Measurements from ENCODE around the gene CDH4. TPM values are rescaled to one million over a fixed set of nuclear protein-coding genes. Genes with fewer than 3 reads are reported as not detected.

The CDH4 gene
- total and polyA plus RNA-seq, 7 donors, result under 0.01 to 0.06 TPM; not detected in 5

DNA sequence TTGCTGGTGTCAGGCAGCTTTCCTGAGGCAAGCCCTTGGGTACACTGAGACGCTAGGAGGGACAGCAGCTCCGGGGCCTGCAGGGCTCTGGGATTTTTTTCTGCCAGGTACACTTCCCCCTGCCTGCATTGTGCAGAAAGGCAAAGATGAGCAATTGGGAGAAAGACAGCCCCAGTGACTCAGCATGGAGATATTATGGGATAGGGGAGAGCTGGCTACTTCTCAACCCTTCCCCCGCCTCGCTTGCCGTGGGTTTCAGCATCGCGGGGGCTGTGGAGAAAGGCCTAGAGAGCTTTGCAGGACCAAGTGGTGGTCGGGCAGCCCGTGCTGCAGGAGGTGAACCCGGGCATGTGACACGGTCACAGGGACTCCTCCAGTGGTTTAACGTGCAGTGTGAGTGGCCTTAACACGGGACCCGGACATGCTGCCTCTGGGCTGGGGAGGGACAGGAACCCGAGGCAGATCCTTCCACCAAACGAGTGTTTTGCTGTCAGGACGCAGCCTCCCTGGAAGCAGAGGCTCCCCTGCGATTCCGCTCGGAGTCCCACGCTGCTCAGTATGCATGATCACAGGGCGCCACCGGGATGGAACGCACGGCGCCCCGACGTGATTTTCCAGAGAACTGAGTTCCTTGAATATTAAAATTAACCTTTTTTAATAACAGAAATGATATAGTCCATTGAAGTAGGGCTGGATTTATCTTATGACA, 139.9 kb downstream of the CDH4 start:
- no peak for DNase-seq
- H3K4me1 ChIP-seq, result peaks cover 0 to 3% (median 0%) of the 10 kb centered on the region in 4 donors
- peaks cover 0 to 53% (median 0%) of the 10 kb centered on the region in 3 donors for H3K27me3 ChIP-seq
- H3K9me3 ChIP-seq, result peaks cover 0 to 2% (median 0%) of the 10 kb centered on the region in 4 donors
- WGBS, 2 donors, result 78 to 85% methylated on average over 28 of the region's 28 CpGs
- no peaks in the 10 kb centered on the region for H3K36me3 ChIP-seq
- H3K4me3 ChIP-seq, result no peak overlapping the region
- intact Hi-C loops (cut with DNase I), result no loop called here
- H3K27ac ChIP-seq, result no peak overlapping the region
- TF ChIP-seq POLR2AphosphoS5 (IDR thresholded peaks at IDR 0.05), result no peak
- no peak for TF ChIP-seq POLR2A (IDR thresholded peaks at IDR 0.05)
- TF ChIP-seq EP300 (IDR thresholded peaks at IDR 0.05), result no peak
- TF ChIP-seq, protein P1, sequence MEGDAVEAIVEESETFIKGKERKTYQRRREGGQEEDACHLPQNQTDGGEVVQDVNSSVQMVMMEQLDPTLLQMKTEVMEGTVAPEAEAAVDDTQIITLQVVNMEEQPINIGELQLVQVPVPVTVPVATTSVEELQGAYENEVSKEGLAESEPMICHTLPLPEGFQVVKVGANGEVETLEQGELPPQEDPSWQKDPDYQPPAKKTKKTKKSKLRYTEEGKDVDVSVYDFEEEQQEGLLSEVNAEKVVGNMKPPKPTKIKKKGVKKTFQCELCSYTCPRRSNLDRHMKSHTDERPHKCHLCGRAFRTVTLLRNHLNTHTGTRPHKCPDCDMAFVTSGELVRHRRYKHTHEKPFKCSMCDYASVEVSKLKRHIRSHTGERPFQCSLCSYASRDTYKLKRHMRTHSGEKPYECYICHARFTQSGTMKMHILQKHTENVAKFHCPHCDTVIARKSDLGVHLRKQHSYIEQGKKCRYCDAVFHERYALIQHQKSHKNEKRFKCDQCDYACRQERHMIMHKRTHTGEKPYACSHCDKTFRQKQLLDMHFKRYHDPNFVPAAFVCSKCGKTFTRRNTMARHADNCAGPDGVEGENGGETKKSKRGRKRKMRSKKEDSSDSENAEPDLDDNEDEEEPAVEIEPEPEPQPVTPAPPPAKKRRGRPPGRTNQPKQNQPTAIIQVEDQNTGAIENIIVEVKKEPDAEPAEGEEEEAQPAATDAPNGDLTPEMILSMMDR (IDR thresholded peaks at IDR 0.05), result no peak

DNA sequence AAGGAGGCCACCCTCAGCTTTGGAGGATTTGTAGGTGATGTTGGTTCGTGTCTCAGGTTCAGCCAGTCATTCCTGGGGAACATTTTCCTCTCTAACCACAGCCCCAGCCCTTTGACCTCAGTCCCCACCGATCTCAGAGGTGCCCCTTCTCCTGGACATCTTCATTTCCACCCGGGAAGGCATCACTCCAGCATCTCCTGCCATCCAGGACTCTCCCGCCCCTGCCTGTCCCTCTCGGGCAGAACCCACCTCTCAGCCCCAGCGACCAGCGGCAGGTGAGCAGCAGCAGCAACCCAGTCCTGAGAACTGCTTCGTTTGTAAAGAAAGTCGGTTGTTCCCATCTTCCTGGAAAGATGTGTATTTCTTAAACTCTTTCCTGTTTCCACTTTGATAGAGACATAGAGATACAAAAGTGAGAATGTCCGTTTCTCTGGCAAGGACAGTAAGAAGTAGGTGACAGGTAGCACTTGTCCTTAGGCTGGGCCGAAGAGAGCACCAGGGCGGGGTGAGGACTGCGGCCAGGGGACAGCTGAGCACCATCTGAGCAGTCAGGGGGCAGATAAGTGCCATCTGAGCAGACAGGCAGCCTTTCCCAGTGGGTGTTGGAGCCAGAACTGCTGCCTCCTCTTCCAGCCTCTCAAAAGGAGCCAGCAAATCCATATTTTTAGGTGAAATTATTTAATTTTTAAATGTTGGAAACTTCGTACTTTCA, 142.2 kb downstream of the CDH4 start:
- Histone ChIP-seq H3K4me1 (no peaks in the 10 kb centered on the region), H3K9me3 (peaks cover 0 to 2% (median 0%) of the 10 kb centered on the region in 4 donors), H3K27ac (no peak overlapping the region), H3K36me3 (no peaks in the 10 kb centered on the region), H3K4me3 (no peak overlapping the region), H3K27me3 (peaks cover 0 to 33% (median 0%) of the 10 kb centered on the region in 3 donors)
- intact Hi-C loops (cut with DNase I), result no loop called here
- 76 to 83% methylated on average over 14 of the region's 14 CpGs for WGBS, 2 donors
- TF ChIP-seq EP300 (IDR thresholded peaks at IDR 0.05) (no peak), POLR2A (IDR thresholded peaks at IDR 0.05) (no peak)
- no peak for DNase-seq

DNA sequence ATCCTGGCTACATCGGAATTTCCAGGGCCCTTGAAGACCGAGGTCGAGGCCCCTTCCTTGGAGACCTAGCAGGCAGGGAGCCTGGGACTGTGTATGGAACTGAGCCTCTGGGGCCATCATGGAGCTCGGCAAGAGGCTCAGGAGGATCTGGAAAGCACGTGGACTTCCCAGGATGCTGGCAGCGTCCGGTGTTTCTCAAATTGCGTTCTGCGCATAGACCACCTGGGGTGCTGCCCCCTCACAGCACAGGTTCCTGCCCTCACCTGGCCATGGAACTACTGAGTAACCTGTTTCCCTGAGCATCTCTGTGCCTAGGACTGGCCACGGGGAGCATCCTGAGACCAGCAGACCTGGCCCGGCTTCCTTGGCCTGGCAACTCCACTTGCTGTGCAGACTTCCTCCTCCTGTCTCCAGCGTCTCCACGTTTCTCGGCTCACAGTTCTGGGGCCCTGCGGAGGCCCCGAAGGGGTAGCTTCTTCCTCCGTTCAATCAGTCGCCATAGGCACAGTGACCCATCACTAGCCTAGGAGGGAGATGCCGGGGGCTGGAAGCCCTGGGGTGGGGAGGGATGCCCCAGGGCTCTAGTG, 144.3 kb downstream of the CDH4 start:
- TF ChIP-seq EP300 (IDR thresholded peaks at IDR 0.05) (no peak), POLR2A (IDR thresholded peaks at IDR 0.05) (no peak), POLR2AphosphoS5 (IDR thresholded peaks at IDR 0.05) (no peak)
- TF ChIP-seq, protein P1 (IDR thresholded peaks at IDR 0.05), result no peak
- Histone ChIP-seq H3K4me3 (no peak overlapping the region), H3K27ac (no peak overlapping the region), H3K4me1 (no peaks in the 10 kb centered on the region), H3K9me3 (peaks cover 0 to 2% (median 0%) of the 10 kb centered on the region in 4 donors), H3K27me3 (peaks cover 0 to 14% (median 0%) of the 10 kb centered on the region in 3 donors), H3K36me3 (no peaks in the 10 kb centered on the region)
- WGBS, 2 donors, result 86 to 91% methylated on average over 19 of the region's 19 CpGs
- intact Hi-C loops (cut with DNase I), result no loop called here
- no peak for DNase-seq

DNA sequence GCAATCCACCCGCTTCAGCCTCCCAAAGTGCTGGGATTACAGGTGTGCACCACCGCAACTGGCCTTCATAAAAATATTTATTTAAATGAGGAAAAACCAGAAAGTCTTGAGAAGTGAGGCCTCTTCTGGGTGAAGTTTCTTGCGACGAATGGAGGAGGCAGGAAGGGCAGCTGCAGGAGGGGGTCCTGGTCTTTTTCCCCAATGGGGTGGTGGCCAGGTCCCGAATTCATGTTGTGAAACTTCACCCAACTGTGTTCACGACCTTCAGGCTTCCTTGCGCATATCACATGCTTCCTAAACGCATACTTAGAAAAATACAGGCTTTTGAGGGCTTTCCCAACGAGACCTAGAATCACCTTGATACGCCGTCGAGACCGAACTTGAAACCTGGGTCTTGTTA, 145.1 kb downstream of the CDH4 start:
- DNase-seq, result no peak
- peaks cover 0 to 2% (median 0%) of the 10 kb centered on the region in 4 donors for H3K9me3 ChIP-seq
- H3K27ac ChIP-seq, result no peak overlapping the region
- TF ChIP-seq POLR2AphosphoS5 (IDR thresholded peaks at IDR 0.05), result no peak
- TF ChIP-seq POLR2A (IDR thresholded peaks at IDR 0.05), result no peak
- no peak for TF ChIP-seq EP300 (IDR thresholded peaks at IDR 0.05)
- TF ChIP-seq, protein P1 (IDR thresholded peaks at IDR 0.05), result no peak
- WGBS, 2 donors, result 89 to 91% methylated on average over 13 of the region's 13 CpGs
- no peaks in the 10 kb centered on the region for H3K36me3 ChIP-seq
- no peaks in the 10 kb centered on the region for H3K4me1 ChIP-seq
- H3K27me3 ChIP-seq, result peaks cover 0 to 9% (median 0%) of the 10 kb centered on the region in 3 donors
- H3K4me3 ChIP-seq, result no peak overlapping the region
- intact Hi-C loops (cut with DNase I), result no loop called here

DNA sequence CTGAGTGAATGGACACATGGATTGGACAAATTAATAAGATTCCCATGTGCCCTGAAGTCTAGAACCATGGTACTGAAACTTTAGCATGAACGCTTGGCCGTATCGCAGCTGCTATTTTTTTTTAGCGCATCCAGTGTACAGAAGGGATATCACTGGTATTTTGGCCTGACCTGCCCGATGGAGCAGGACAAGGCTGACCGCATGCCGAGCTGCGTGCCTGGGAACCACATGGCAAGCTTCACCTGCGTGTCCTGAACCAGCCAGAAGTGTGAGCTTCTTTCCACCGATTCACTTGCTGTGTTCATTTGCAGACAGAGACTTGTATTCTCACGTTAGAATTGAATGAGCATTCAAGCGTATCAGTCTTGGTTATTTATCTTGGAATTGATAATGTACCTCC, 145.7 kb downstream of the CDH4 start:
- Histone ChIP-seq H3K4me3 (no peak overlapping the region), H3K4me1 (no peaks in the 10 kb centered on the region), H3K27ac (no peak overlapping the region), H3K27me3 (peaks cover 0 to 9% (median 0%) of the 10 kb centered on the region in 3 donors), H3K36me3 (no peaks in the 10 kb centered on the region), H3K9me3 (peaks cover 0 to 2% (median 0%) of the 10 kb centered on the region in 4 donors)
- WGBS, 2 donors, result 92% methylated on average over 12 of the region's 12 CpGs
- DNase-seq, result no peak
- intact Hi-C loops (cut with DNase I), result no loop called here
- TF ChIP-seq, protein P1 (IDR thresholded peaks at IDR 0.05), result no peak
- TF ChIP-seq POLR2A (IDR thresholded peaks at IDR 0.05) (no peak), EP300 (IDR thresholded peaks at IDR 0.05) (no peak), POLR2AphosphoS5 (IDR thresholded peaks at IDR 0.05) (no peak)

All from sigmoid colon (tissue), 7 donors.